DND-41 (cell line): Measurements from ENCODE around the gene CMTR2.
"Not testable (repeated sequence)": the region's sequence is repeated elsewhere in the genome, so short reads cannot be mapped to it uniquely, and the experiment has no call there.

Experiments
- ATAC-seq: fragments of 200-7000 bp; cut with Tn5 transposase; 3 replicates; pipeline ENCODE4 v1.9.1; 2021; ENCODE audit warnings: low read depth; ENCODE audit not compliant: insufficient read depth
- DNase-seq: peaks from one replicate; pipeline ENCODE4 v3.0.0-alpha.2; 2020
- H2AFZ ChIP-seq: 2 replicates; pipeline ENCODE4 v1.6.0; 2012; ENCODE audit warnings: low read depth, low read length
- H3K27ac ChIP-seq: 2 replicates; pipeline ENCODE4 v1.5.1; 2012; ENCODE audit warnings: low read length, inconsistent platforms
- H3K27me3 ChIP-seq: fragments of 200-600 bp; sonication (generic); 2 replicates; pipeline ENCODE4 v1.6.0; 2012; ENCODE audit warnings: low read length, mild to moderate bottlenecking, inconsistent platforms; ENCODE audit not compliant: insufficient read depth, poor library complexity
- H3K36me3 ChIP-seq: 2 replicates; pipeline ENCODE4 v1.5.1; 2012; ENCODE audit warnings: low read length, inconsistent platforms; ENCODE audit not compliant: insufficient read depth
- H3K4me1 ChIP-seq: 2 replicates; pipeline ENCODE4 v1.5.1; 2012; ENCODE audit warnings: mild to moderate bottlenecking, low read length; ENCODE audit not compliant: insufficient read depth
- H3K4me2 ChIP-seq: 2 replicates; pipeline ENCODE4 v1.6.0; 2012; ENCODE audit warnings: mild to moderate bottlenecking, moderate library complexity, low read length, inconsistent platforms; ENCODE audit not compliant: insufficient read depth
- H3K4me3 ChIP-seq, 2 experiments: fragments of 200-600 bp in 1 of 2; shearing (Covaris generic) in 1 of 2; 2 replicates each; pipeline ENCODE4 v1.5.1; 2012 to 2016; ENCODE audit warnings: inconsistent platforms in 2 of 2, low read length in 2 of 2, mild to moderate bottlenecking in 2 of 2, low read depth in 1 of 2, moderate library complexity in 1 of 2
- H3K79me2 ChIP-seq: 2 replicates; pipeline ENCODE4 v1.6.0; 2012; ENCODE audit warnings: low read length, inconsistent platforms; ENCODE audit not compliant: insufficient read depth
- H3K9ac ChIP-seq: 2 replicates; pipeline ENCODE4 v1.6.0; 2012; ENCODE audit warnings: low read depth, mild to moderate bottlenecking, inconsistent platforms, low read length, moderate library complexity
- H3K9me3 ChIP-seq: 2 replicates; pipeline ENCODE4 v1.5.1; 2012; ENCODE audit warnings: low read length, moderate library complexity, mild to moderate bottlenecking, inconsistent platforms; ENCODE audit not compliant: insufficient read depth, severe bottlenecking
- H4K20me1 ChIP-seq: 2 replicates; pipeline ENCODE4 v1.6.0; 2012; ENCODE audit warnings: low read length; ENCODE audit not compliant: insufficient read depth
- CTCF ChIP-seq: IDR thresholded peaks from 2 replicates; pipeline ENCODE4 v1.5.1; 2012; ENCODE audit warnings: borderline replicate concordance, low read length, moderate library complexity, mild to moderate bottlenecking; ENCODE audit not compliant: poor library complexity, severe bottlenecking; ENCODE audit errors: extremely low read depth
- EZH2 ChIP-seq: IDR thresholded peaks from 3 replicates; pipeline ENCODE4 v1.6.1; 2012; ENCODE audit warnings: borderline replicate concordance, low read depth, mild to moderate bottlenecking, moderate library complexity, low read length, inconsistent platforms; ENCODE audit not compliant: severe bottlenecking

Gene CMTR2

GRCh38 chr16:71293919-71294318, 4.7 kb upstream of the CMTR2 start:
- H3K4me1 ChIP-seq = peaks cover 8% of the 10 kb centered on the region
- H3K4me2 ChIP-seq = no peak overlapping the region
- H3K4me3 ChIP-seq = no peak overlapping the region
- no peaks in the 10 kb centered on the region for H4K20me1 ChIP-seq
- no peak overlapping the region for H2AFZ ChIP-seq
- no peak for TF ChIP-seq CTCF
- TF ChIP-seq EZH2 = no peak
- no peak overlapping the region for H3K27ac ChIP-seq
- DNase-seq (no peak), ATAC-seq (no peak)
- H3K9me3 ChIP-seq = no peaks in the 10 kb centered on the region
- peaks cover 3% of the 10 kb centered on the region for H3K79me2 ChIP-seq
- no peaks in the 10 kb centered on the region for H3K36me3 ChIP-seq
- no peak overlapping the region for H3K9ac ChIP-seq
- H3K27me3 ChIP-seq = peaks cover 6% of the 10 kb centered on the region

GRCh38 chr16:71292095-71292494, 2.9 kb upstream of the CMTR2 start:
- not testable (repeated sequence) for H3K27ac ChIP-seq, H3K36me3 ChIP-seq, H3K4me2 ChIP-seq, H3K9ac ChIP-seq, H3K9me3 ChIP-seq, H4K20me1 ChIP-seq, H3K4me3 ChIP-seq, ATAC-seq, DNase-seq, H3K27me3 ChIP-seq, H2AFZ ChIP-seq
- Histone ChIP-seq H3K79me2 (peaks cover 21% of the 10 kb centered on the region), H3K4me1 (peaks cover 22% of the 10 kb centered on the region)

- Histone ChIP-seq H4K20me1 (peaks cover 4% of the 10 kb centered on the region; the same call in 1 of the 2 replicates), H3K27me3 (no peaks in the 10 kb centered on the region), H3K9me3 (no peaks in the 10 kb centered on the region), H3K4me1 (peaks cover 38% of the 10 kb centered on the region), H3K36me3 (peaks cover 33% of the 10 kb centered on the region), H3K4me3 (peak overlapping the region; percentile 29 to 71; a peak in 3 of 4 replicates), H3K9ac (peak overlapping the region; percentile 82), H3K79me2 (peaks cover 42% of the 10 kb centered on the region), H3K27ac (peak overlapping the region; percentile 91), H3K4me2 (peak overlapping the region; percentile 67), H2AFZ (peak overlapping the region; percentile 83)
- TF ChIP-seq CTCF = no peak
- TF ChIP-seq EZH2 = no peak
- ATAC-seq (no peak), DNase-seq (no peak)
These were observed 495 bp upstream of the CMTR2 start for GRCh38 chr16:71289732-71290062.

- Histone ChIP-seq H4K20me1 (peaks cover 6% of the 10 kb centered on the region; the same call in 1 of the 2 replicates), H3K36me3 (peaks cover 45% of the 10 kb centered on the region), H3K4me3 (peak overlapping the region; percentile 64 to 71), H3K9ac (peak overlapping the region; percentile 82), H3K27me3 (no peaks in the 10 kb centered on the region), H3K4me1 (peaks cover 38% of the 10 kb centered on the region), H3K4me2 (peak overlapping the region; percentile 67), H3K27ac (peak overlapping the region; percentile 91), H3K9me3 (no peaks in the 10 kb centered on the region), H2AFZ (peak overlapping the region; percentile 86), H3K79me2 (peaks cover 42% of the 10 kb centered on the region)
- no peak for ATAC-seq
- no peak for TF ChIP-seq CTCF
- no peak for TF ChIP-seq EZH2
- DNase-seq = no peak
These were observed 672 bp downstream of the CMTR2 start for GRCh38 chr16:71288570-71288889.
